ENCODE results near the gene WHRN.

WHRN gene

DNA sequence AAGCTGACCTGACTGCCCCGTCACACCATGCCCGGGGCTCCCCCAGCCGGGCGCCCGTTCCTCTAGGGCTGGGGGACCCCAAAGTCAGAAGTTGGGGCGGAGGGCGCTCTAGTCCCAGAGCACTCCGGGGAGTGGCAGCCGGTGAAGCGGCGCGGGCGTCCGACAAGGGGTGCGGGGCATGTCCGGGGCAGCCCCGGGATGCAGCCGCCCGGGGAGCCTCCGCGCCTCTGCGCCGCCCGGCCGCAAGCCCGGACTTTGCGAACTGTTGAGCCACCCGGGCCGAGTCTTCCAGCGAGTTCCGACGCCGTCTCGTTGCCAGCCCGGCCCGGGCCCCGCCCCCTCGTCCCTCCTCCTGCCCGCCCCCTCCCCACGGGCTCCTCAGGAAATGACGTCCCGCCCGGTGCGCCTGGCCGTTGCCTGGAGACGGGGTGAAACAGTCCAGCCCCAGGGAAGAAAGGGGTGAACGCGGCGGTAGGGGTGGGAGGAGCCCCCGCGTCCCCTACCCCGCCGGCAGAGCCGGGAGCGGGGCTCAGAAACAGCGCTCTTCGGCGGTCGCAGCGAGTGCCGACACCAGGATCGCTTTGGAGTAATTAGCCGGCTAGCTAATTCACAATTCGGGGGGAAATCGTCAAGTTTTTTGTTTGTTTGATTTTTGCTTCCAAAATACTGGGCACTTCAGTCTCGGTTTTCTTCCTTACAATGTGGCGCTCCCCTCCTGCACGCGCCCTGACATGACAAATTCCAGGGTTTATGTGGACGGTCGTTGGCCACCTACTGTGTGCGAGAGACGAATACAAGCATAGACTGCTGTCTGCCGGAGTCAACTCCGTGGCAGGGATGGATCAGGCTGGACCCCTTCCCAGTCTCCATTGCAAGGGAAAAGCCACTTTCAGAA, at the start of gene WHRN:
Gene WHRN, minus strand, starts transcription at position 287 of the 895 bp plus-strand sequence. CDS start 672 bp downstream, outside the sequence.
- peak; percentile 84 to 86 for DNase-seq (ENCODE audit: low read depth in 2 of 2)

DNA sequence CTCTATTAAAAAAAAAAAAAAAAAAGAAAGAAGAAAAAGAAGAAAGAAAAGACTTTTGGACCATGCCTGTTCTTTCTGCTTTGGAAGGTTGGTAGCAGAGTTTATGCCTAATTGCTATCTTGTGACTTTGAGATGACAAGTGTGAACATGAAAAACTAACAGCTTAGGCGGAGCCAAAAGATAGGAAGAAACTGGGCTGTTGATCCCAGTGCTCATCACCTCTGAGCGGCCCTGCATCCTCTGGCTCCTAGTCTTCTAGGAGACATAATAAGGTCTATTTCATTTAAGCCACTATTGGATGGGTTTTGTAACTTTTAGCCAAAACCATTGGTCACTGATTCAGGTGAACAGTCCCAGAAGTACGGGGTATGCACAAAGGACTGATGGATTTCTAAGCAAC, 47.9 kb upstream of the WHRN start:
- no peak for DNase-seq (ENCODE audit: low read depth in 2 of 2)

DNA sequence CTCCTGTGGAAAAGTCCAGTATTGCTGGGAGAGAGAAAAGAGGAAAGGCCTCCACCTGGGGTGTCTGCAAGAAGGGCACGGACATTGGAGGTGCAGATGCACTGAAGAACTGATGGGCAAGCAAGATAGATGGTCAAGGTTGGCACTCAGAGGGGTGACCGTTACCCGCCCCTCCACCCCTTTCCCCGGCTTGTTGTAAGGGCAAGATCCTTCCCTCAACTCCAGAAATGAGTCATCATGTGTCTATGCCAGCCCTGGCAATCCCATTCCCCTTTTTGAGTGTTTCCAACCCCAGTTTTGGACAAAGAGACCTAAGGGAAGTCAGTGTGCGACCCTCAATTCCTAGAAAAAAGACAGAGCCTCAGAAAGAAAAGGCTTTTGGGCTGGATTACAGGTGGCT, 47.4 kb upstream of the WHRN start:
- DNase-seq (ENCODE audit: low read depth in 2 of 2): no peak

DNA sequence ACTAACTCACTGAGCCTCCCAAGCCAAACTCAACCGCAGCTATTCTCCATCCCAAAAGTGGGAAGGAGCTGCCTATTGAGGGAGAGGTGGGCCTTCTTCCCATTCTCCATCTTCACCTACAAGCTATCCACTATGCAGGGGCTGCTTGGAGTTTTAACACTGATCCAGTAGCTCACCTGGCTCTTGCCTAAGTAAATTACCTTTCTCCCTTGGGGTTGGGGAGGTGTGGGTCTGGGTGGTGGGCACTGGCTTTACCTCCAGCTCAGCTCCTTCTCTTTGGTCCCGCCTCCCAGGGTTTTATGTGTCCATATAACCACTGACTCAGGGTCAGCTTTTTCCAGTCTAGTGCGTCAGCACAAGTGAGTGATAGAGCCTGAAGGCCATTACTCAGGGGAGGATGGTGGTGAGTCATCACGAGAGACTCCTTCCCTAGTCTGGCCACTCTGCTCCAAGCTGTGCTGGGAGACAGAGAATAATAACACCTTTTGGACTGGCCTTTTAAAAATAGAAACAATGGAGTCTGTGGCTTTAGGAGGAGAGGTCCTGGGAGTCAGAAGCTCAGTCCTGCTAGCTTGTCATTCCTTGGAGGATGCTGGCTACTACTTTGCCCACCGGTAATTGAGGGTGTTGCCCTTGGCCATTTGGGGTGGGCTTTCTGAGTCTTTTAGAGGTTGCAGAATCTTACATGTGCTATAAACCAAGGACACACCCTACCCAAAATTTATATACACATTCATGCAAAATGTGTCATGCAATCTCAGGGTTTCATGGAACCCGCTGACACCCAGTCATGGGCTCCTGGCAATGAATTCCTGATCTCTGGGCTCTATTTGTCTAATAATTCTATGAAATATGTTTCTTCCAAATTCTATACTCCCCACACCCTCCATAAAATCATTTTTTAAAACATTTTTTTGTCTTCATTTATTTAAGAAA, 46.7 kb upstream of the WHRN start:
- DNase-seq (ENCODE audit: low read depth in 2 of 2): no peak

DNA sequence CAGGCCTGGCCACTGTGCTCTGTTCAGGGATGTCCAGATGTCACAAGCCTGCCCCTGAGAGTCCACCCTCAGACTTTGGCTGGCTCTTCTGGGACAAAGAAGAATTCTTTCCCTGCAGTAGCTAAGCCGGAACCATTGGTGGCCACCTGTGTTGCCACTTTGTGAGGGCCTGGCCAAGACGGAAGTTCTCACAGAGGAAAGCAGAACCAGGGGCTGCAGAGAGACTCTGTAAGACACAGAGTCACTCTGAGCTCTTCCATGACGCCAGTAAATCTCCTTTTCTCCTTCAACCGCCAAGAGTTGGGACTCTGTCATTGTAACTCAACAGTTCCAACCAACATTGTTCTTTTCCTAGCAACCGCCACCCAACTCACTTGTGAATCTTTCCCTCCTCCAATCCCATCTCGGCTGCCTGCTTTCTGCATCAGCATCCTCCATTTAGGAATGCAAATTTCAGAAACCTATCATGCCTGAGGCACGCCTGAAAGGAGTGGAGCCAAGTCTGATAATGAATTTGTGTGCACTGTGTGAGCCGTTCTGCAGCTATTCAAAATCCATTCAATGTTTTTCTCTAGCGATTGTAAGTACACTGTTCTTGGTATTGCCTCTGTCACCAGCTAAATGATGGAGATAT, 44.5 kb upstream of the WHRN start:
- DNase-seq (ENCODE audit: low read depth in 2 of 2): no peak

DNA sequence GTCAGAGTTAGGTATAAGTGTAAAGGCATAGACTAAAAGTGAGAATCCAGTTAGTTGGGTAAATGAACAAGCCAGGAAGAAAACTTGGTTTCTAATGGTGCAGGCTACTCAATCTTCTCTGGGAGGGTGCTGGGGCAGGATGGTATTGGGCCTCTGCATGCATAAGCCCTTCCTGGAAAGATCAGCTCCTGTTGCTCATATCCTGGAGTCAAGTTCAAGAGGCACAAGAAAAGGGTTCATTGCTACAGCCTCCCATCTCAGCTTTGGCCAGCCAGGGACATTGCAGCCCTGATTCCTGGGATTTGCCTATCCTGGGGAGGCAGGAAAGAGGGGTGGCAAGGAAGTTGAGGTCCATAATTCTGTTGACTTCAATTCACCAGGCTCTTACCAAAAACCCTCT, 41.6 kb upstream of the WHRN start:
- DNase-seq (ENCODE audit: low read depth in 2 of 2): no peak

DNA sequence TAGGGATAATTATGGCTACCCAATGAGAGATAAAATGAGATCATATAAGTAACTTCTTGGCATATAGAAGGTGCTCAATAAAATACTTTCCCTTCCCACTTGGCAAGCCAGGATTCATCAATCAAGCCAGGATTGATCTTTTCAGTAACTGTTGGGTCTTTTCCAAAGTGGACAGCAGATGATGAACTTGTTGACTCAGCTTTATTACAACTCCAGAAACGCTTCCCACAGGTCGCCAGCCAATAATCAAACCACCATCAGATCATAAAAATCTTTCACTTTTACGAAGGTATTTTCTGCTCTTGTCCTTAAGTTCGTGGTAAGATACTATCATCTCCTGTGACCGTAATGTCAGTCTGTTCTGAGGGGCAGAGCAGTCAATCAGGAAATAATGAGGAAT, 39.8 kb upstream of the WHRN start:
- no peak for DNase-seq (ENCODE audit: low read depth in 2 of 2)

DNA sequence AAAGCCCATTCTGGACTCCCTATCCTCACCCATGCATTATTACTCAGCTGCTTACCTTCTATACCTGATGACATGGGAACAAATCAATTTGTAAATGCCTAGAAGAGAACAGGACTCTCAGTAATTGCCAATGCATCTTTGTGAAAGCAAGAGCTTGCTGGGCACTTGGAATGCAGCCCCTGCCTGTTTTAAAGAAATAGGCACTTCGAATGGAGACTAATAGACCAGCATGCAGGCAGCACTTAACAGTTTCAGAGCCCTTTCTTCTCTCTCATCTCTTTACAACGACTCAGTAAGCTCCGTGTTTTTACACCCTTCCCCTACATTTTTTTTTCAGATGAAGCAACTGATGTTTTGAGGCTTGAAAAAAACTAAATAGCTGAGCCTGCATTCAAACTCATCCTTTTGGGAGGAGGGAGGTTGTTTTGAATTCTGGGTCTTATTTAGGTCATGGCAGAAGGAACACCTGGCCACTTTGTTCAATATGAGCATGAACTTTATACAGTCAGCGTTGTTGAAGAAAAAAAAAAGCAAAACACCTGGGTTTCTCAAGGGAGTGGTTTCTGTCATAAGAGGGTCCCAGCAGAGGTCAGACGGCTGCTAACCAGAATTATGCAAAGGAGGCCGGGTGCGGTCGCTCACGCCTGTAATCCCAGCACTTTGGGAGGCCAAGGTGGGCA, 34.6 kb upstream of the WHRN start:
- no peak for DNase-seq (ENCODE audit: low read depth in 2 of 2)

DNA sequence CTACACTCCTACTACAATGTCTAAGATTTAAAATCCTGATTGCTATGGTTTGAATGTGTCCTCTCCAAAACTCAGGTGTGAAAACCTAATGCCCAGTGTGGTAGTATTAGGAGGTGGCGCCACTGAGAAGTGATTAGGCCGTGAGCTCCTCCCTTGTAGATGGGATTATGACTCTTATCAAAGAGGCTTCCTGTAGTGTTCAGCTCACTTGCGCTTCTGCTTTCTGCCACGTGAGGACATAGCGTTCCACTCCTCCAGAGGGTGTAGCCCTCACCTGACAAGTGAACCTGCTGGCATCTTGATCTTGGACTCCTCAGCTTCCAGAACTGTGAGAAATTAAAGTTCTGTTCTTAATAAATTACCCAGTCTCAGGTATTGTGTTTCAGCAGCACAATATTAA, 33.0 kb upstream of the WHRN start:
- DNase-seq (ENCODE audit: low read depth in 2 of 2): no peak

DNA sequence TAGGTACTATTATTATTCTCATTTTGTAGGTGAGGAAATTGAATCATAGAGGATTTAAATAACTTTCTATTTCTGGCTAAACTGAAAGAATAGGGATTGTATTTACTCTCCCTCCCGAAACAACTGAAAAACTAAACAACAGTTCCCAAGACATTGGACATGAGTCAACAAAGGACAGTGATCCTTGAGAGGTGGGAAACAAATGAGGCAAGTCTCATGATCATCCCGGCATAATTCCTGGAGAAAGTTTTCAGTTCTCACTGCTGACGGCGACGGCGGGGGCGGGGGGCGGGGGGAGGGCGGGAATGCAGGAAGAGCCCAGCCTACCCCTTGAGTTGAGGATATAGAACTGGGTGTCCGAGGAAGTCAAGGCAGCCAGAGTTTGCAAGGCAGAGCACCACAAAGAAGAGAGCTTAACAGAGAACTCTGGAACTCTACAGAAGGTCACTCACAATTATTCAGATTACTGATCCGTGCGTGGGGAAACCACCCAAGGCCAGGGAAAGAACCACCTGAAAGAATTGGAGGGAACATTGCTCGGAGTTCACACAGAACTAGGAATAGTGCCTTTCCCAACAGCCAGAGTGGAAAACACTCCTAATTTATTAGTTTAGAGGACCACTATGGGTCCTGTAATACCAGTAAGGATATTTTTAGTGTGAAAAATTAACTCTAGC, 27.4 kb upstream of the WHRN start:
- no peak for DNase-seq (ENCODE audit: low read depth in 2 of 2)

DNA sequence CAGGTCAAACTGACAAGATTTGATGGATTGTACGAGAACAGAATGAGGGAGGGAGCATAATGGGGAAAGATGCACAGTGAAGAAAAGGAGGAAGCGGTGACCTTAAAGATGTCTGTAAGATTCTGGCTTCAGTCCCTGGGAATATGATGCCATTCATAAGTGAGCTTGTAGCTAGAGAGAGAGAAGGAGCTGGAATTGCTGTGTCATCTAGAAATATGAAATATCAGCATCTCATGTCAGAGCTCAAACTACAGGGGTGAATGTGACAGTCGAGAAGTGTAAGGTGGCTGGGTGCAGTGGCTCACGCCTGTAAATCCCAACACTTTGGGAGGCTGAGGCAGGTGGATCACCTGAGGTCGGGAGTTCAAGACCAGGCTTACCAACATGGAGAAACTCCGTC, 24.0 kb upstream of the WHRN start:
- no peak for DNase-seq (ENCODE audit: low read depth in 2 of 2)

DNA sequence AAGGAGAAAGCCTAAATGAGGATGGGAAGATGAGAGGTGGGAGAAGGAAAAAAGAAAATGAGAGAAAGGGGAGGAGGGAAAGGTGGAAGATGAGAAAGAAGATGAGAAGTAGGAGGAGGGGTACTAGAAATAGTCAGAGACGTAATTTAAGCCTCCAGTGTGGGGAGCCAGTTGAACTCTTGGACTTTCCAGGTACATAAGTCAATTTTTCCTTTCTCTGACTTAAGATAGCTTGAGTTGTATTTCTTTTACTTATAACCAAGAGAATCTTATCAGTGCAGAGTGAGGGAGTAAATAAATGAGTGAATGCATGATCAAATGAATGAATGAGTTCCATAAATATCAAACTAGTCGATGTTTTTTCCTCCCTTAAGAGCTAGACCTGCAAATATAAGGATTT, 21.5 kb upstream of the WHRN start:
- no peak for DNase-seq (ENCODE audit: low read depth in 2 of 2)

DNA sequence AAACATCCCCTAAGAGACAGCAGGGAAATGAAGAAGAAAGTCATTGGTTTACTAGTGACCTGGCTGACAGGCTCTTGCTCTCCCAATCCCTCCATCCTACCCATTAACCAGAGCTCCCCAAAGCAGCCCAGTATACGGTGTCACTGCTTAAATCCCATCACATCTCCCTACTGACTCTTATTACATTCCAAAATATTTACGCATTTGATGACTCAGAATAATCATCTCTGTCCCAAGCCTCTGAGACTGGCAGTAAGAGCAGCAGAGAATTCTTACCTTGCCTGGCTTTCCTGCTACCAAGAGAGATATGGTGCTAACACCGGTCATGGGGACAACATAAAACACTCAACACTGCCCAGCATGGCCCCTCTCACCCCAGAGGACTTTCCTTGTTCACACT, 20.2 kb upstream of the WHRN start:
- DNase-seq (ENCODE audit: low read depth in 2 of 2): no peak

DNA sequence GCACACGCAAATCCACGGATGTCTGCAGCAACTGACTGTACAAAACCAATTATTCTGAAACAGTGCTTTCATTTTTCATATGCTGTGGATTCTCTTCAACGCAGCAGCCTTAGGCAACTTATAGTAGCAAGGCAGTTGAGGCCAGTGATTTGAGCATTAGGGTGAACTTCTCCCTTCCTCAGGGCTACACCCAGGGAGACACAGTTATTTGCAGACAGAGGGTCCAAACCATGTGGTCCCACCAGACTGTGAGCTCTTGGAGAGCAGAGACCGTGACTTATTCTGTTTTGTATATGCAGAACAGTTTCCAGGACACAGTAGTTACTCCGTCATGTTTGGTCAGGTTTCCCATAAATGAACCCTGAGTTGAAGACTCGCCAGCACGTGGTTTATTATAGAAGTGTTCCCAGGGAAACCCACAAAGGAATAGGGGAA, 19.0 kb upstream of the WHRN start:
- DNase-seq (ENCODE audit: low read depth in 2 of 2): no peak

DNA sequence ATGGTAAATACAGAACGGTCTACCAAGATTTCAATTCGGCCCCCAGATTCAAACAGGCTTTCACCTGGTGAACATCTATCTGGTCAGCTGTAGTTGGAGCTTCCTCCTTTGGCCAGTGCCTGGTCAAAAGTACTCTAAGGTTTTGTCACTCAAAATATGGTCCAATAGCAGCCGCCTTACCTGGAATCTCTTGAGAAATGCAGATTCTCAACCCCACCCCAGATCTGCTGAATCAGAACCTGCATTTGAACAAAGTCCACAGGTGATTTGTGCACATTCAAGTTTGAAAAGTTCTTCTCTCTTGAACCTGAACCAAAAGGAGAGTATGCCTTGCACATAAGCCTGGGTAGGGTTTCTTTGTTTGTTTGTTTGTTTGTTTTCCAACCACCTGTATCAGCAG, 17.6 kb upstream of the WHRN start:
- DNase-seq (ENCODE audit: low read depth in 2 of 2): no peak

DNA sequence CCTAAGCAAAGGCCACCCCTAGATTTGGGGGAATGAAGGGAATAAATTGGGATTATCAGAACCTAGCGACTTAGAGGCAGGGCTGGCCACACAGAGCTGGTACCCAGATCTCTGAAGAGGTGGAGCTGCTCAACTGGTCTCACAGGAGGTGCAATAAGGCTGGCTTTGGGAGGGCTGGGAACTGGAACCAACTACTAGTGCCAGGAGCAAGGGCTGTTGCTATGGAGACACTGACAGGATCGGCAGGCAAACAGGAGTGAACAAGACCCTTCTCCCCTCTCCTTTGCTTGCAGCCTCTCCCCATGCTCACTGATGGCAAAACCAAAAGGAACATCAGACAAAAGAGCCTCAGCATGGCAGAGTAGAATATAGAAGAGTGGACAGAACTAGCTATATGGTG, 17.0 kb upstream of the WHRN start:
- no peak for DNase-seq (ENCODE audit: low read depth in 2 of 2)

DNA sequence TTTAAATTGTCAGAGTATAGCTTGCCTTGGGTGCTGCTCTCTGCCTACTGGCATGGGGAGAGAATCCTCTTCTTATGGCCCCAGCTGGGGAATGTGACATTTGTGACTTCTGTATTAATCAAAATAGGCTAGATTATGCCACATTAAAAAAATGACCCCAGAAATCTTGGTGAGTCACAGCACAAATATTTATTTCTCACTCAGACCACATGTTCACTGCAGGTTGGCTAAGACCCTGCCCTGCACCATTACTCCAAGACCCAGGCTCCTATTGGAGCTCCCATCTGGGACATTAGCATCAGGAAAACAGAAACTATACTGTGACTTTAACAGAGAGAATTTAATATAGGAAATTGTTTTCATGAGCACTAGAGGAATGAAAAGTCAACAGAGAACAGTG, 16.6 kb upstream of the WHRN start:
- DNase-seq (ENCODE audit: low read depth in 2 of 2): no peak

DNA sequence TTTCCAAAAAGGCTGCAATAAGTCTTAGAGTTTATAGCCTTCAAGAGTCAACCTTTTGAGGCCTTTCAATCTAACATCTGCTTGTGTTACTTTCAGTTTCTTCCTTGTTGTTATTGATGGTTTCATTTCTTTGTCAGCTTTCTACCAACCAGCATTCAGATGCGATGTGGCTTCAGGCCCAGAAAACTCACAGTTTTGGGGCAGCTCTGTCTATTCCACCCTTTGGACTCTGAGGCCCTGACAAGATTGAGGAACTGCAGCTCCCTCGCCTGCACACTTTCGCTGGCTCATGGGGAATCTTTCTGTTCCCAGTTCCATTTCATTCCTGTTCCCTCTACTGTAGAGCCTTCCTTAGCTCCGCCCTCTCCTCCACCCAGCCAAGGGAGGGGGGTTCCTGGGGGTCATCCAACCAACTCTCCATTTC, 13.3 kb upstream of the WHRN start:
- DNase-seq (ENCODE audit: low read depth in 2 of 2): no peak

DNA sequence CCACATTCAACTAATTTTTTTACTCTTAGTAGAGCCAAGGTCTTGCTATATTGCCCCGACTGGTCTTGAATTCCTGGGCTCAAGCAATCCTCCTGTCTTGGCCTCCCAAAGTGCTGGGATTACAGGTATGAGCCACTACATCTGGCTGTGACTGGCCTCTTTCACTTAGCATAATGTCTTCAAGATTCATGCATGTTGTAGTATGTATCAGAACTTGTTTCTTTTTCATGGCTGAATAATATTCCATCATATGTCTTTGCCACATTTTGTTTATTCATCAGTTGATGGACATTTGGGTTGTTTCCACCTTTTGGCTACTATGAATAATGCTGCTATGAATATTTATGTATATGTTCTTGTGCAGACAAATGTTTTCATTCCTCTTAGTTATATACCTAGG, 12.8 kb upstream of the WHRN start:
- no peak for DNase-seq (ENCODE audit: low read depth in 2 of 2)

DNA sequence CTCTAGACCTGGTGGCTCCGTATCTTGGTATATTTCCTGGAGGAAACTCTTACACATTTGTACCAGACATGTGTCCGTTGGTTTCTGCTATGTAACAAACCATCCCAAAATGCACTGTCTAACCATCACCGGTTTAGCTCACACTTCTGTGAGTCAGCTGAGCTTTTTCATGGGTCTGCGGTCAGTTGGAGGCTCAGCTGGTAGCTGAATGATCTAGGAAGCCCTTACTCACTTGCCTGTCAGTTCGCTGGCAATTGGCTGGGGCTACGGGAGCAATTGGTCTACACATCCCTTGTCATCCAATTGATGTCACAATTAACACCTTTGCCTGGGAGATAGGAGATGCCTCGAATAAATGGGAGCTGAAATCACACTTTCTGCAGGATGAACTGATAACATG, 11.6 kb upstream of the WHRN start:
- no peak for DNase-seq (ENCODE audit: low read depth in 2 of 2)

DNA sequence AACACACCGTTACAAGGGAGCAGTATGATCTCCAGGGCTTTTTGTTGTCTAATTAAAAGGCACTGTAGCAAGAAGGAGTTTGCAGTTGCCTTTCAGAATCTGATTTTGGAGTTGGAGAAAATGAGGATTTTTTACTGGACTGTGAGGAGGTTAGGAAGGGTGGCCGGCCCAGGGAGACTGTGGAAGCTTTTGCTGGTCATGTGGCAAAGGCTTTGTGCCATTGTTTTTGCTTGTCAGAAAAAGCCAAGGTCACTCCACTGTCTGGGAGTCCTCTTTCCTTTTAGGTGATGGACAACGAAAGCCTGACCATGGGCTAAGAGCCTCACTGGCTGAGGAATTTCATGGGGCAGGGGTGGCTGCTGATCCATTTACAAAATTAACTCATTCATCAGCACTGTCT, 10.3 kb upstream of the WHRN start:
- DNase-seq (ENCODE audit: low read depth in 2 of 2): no peak

Data from stimulated activated CD8-positive, alpha-beta memory T cell treated with anti-CD3 and anti-CD28 coated beads, Interleukin-15, amount 100 ng/mL, for 48 hours (primary cell).